ENCODE data around the gene STK40. TPM values are rescaled to one million over a fixed set of nuclear protein-coding genes. Genes with fewer than 3 reads are reported as not detected.

STK40 gene
- total RNA-seq, 1 donor, result 12.9 TPM

DNA sequence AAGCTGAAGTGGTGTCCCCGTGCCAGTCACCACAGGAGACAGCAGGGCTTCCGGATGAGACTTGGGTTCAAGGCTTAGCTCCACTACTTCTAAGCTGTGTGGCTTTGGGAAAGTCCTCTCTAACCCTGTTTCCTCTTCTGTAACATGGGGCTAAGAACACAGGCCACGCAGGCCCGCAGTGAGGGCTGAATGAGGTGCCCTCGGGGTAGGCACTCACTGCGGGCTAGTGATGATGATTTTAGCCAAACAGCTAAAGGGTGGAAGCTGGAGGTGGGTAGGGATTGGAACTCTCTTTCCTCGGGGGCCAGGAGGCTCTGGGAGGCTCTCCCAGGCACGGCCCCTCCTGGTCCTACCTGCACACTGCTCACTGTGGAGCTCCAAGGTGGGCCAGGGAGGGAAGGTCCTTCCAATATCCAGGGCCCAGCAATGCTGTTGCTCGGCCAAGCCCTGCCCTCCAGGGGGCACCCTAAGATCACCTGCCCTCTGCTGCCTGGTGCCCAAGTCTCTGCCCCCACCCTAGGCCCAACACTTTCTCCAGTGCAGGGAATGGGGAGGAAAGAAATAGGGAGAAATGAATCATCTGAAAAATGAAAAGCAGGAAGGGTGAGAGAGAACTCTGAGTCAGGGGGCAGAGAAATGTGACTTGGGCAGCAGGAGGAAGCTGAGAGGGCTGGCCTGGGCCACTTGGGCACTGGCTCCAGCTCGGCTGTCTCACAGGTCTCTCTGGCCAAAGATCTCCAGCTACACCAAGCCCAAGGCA lies 43.1 kb downstream of the STK40 start:
- no peak overlapping the region for H3K4me3 ChIP-seq (ENCODE audit: low read depth, low read length)
- peak; percentile 71 for DNase-seq (ENCODE audit: low read depth)
- peak; percentile 64 for TF ChIP-seq CTCF (IDR thresholded peaks at IDR 0.05; ENCODE audit: insufficient read depth, low read length)

GRCh38 chr1:36341626-36342320 lies 44.0 kb downstream of the STK40 start:
- TF ChIP-seq CTCF (IDR thresholded peaks at IDR 0.05; ENCODE audit: insufficient read depth, low read length), result no peak
- DNase-seq (ENCODE audit: low read depth), result no peak
- no peak overlapping the region for H3K4me3 ChIP-seq (ENCODE audit: low read depth, low read length)

DNA sequence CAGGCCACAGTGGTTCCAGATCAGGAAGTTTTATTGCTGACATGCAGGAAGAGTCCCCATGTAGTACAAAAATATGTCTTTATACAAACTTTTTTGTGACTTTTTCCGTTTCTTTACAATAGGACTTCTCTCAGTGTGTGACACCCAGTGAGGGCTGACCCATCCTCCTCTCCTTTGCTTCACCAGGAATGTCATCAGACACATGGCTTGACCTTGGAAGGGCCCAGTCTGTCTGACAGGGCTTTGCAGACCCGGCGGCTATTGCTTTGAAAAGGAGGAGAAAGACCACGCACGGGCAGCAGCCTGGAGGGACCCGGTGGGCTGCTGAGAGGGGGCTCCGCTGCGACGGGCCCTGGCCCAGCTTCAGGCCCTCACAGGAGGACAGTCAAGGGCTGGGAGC lies 46.1 kb downstream of the STK40 start:
- DNase-seq (ENCODE audit: low read depth), result no peak
- TF ChIP-seq CTCF (IDR thresholded peaks at IDR 0.05; ENCODE audit: insufficient read depth, low read length), result no peak
- H3K4me3 ChIP-seq (ENCODE audit: low read depth, low read length), result no peak overlapping the region

DNA sequence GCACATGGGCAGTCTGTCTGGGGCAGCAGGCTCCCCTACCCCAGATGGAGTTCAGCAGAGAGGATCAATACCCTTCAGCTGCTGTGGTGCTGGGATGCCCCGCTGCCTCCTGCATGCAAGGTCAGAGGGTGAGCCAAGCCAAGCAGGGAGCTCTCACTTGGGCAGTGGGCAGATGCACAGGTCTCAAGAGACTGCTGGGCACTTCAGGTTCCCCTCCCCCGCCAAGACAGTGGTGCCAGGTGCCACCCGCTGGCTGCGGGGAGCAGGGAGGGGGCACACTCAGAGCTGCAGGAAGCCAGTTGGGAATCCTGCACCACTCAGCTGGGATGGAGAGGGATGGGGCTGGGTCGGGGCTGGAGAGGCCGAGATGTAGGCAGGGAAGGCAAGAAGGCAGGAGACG lies 46.5 kb downstream of the STK40 start:
- no peak for DNase-seq (ENCODE audit: low read depth)
- TF ChIP-seq CTCF (IDR thresholded peaks at IDR 0.05; ENCODE audit: insufficient read depth, low read length), result no peak
- H3K4me3 ChIP-seq (ENCODE audit: low read depth, low read length), result no peak overlapping the region

DNA sequence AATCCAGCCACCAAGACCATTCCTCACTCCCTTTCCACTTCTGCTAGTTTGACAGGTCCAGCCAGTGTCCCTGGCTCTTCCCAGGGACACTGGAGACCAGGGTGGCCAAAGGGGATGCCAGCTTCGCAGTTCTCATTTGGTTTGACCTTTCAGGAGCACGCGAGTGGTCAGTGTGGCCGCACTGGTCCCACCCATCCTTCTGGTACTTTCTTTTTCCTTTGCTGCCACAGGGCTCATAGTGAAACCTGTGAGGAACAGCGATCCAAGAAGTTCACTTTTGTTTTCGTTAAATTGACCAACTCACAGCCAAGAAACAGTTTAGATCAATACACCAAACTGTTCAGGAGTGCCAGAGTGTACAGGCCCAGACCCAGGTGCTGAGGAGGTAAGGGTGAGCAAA lies 47.9 kb downstream of the STK40 start:
- no peak for DNase-seq (ENCODE audit: low read depth)
- TF ChIP-seq CTCF (IDR thresholded peaks at IDR 0.05; ENCODE audit: insufficient read depth, low read length), result no peak

GRCh38 chr1:36330940-36331339 lies 54.8 kb downstream of the STK40 start:
- no peak for DNase-seq (ENCODE audit: low read depth)
- no peak for TF ChIP-seq CTCF (IDR thresholded peaks at IDR 0.05; ENCODE audit: insufficient read depth, low read length)
- H3K4me3 ChIP-seq (ENCODE audit: low read depth, low read length), result no peak overlapping the region

More for the DNA sequence above, 47.9 kb downstream of the STK40 start:
- H3K4me3 ChIP-seq (ENCODE audit: low read depth, low read length), result no peak overlapping the region

Data from fibroblast of the aortic adventitia (primary cell).